Measurements from ENCODE around the gene TOGARAM1.

GRCh38 chr14:44959538-44959937 lies 2.5 kb upstream of the TOGARAM1 start:
- TF ChIP-seq ZNF768 (tag by site-specific recombination; IDR thresholded peaks at IDR 0.05) (no peak), CTCF (tag by site-specific recombination; IDR thresholded peaks at IDR 0.05) (no peak), ZBTB49 (tag by site-specific recombination; IDR thresholded peaks at IDR 0.05; ENCODE audit: low read depth) (no peak), SCRT1 (tag by site-specific recombination; IDR thresholded peaks at IDR 0.05; ENCODE audit: borderline replicate concordance) (no peak), PBX3 (CRISPR knock-in tag; IDR thresholded peaks at IDR 0.05) (no peak), FEZF1 (tag by site-specific recombination; IDR thresholded peaks at IDR 0.05) (no peak)
